ENCODE measurements around the gene FNIP1.

The FNIP1 gene

GRCh38 chr5:131818001-131818724 is 21.3 kb upstream of the FNIP1 start:
- H3K79me1 ChIP-seq (replicated peaks; ENCODE audit: low read length, poor library complexity, severe bottlenecking), result no peaks in the 10 kb centered on the region
- no peaks in the 10 kb centered on the region for H3K27me3 ChIP-seq (ENCODE audit: control insufficient read depth in 1 of 2, insufficient read depth in 1 of 2, low read length in 2 of 2)
- H2BK5ac ChIP-seq (ENCODE audit: low read depth, low read length, poor library complexity, severe bottlenecking), result no peak overlapping the region
- no CpG with 5 or more reads among the region's 2 CpGs for WGBS
- H3K18ac ChIP-seq (ENCODE audit: low read depth in 1 of 2, low read length in 2 of 2), result no peak overlapping the region
- H3K4me3 ChIP-seq (ENCODE audit: insufficient read depth in 1 of 2, low read depth in 1 of 2, low read length in 2 of 2), result no peak overlapping the region
- no peak overlapping the region for H2BK15ac ChIP-seq (ENCODE audit: low read depth, poor library complexity, severe bottlenecking)
- H3K36me3 ChIP-seq (ENCODE audit: control insufficient read depth in 1 of 2, insufficient read depth in 2 of 2, low read depth in 1 of 2, low read length in 2 of 2), result no peaks in the 10 kb centered on the region
- no peak overlapping the region for H3K14ac ChIP-seq (ENCODE audit: low read length in 2 of 2)
- DNase-seq, result no peak
- H3K9me3 ChIP-seq (ENCODE audit: control insufficient read depth, low read length), result peaks cover 11% of the 10 kb centered on the region
- no peak overlapping the region for H3K9ac ChIP-seq (ENCODE audit: low read length)
- H3K23ac ChIP-seq (ENCODE audit: low read length in 2 of 2), result no peak overlapping the region
- H3K27ac ChIP-seq (ENCODE audit: low read length, poor library complexity, severe bottlenecking), result no peak overlapping the region
- H3K4ac ChIP-seq (ENCODE audit: low read depth in 1 of 2, low read length in 2 of 2), result no peak overlapping the region
- no peak overlapping the region for H2BK120ac ChIP-seq (ENCODE audit: low read depth, low read length)
- H4K8ac ChIP-seq (ENCODE audit: low read length), result no peak overlapping the region
- H2AFZ ChIP-seq (ENCODE audit: low read depth, low read length), result no peak overlapping the region
- H3K4me2 ChIP-seq (ENCODE audit: low read length, poor library complexity, severe bottlenecking), result no peak overlapping the region
- no peak overlapping the region for H4K91ac ChIP-seq (ENCODE audit: low read length)
- H2BK12ac ChIP-seq (ENCODE audit: low read length in 2 of 2), result no peak overlapping the region
- H2AK5ac ChIP-seq (ENCODE audit: low read length, severe bottlenecking), result no peak overlapping the region
- no peaks in the 10 kb centered on the region for H3K4me1 ChIP-seq (ENCODE audit: control insufficient read depth, insufficient read depth, low read depth, low read length)

GRCh38 chr5:131814990-131815389 is 18.2 kb upstream of the FNIP1 start:
- H3K4ac ChIP-seq (ENCODE audit: low read depth in 1 of 2, low read length in 2 of 2), result no peak overlapping the region
- no peak overlapping the region for H2BK5ac ChIP-seq (ENCODE audit: low read depth, low read length, poor library complexity, severe bottlenecking)
- no peak overlapping the region for H2BK15ac ChIP-seq (ENCODE audit: low read depth, poor library complexity, severe bottlenecking)
- H4K91ac ChIP-seq (ENCODE audit: low read length), result no peak overlapping the region
- no peaks in the 10 kb centered on the region for H3K27me3 ChIP-seq (ENCODE audit: control insufficient read depth in 1 of 2, insufficient read depth in 1 of 2, low read length in 2 of 2)
- H3K9ac ChIP-seq (ENCODE audit: low read length), result no peak overlapping the region
- H3K23ac ChIP-seq (ENCODE audit: low read length in 2 of 2), result no peak overlapping the region
- H4K8ac ChIP-seq (ENCODE audit: low read length), result no peak overlapping the region
- peaks cover 4% of the 10 kb centered on the region for H3K9me3 ChIP-seq (ENCODE audit: control insufficient read depth, low read length)
- no peak overlapping the region for H3K4me2 ChIP-seq (ENCODE audit: low read length, poor library complexity, severe bottlenecking)
- no peak overlapping the region for H2AK5ac ChIP-seq (ENCODE audit: low read length, severe bottlenecking)
- no peak overlapping the region for H3K18ac ChIP-seq (ENCODE audit: low read depth in 1 of 2, low read length in 2 of 2)
- H2BK120ac ChIP-seq (ENCODE audit: low read depth, low read length), result no peak overlapping the region
- H2AFZ ChIP-seq (ENCODE audit: low read depth, low read length), result no peak overlapping the region
- no peak overlapping the region for H2BK12ac ChIP-seq (ENCODE audit: low read length in 2 of 2)
- no peaks in the 10 kb centered on the region for H3K36me3 ChIP-seq (ENCODE audit: control insufficient read depth in 1 of 2, insufficient read depth in 2 of 2, low read depth in 1 of 2, low read length in 2 of 2)
- no peaks in the 10 kb centered on the region for H3K79me1 ChIP-seq (replicated peaks; ENCODE audit: low read length, poor library complexity, severe bottlenecking)
- H3K4me1 ChIP-seq (ENCODE audit: control insufficient read depth, insufficient read depth, low read depth, low read length), result no peaks in the 10 kb centered on the region
- no peak overlapping the region for H3K14ac ChIP-seq (ENCODE audit: low read length in 2 of 2)
- no peak overlapping the region for H3K4me3 ChIP-seq (ENCODE audit: insufficient read depth in 1 of 2, low read depth in 1 of 2, low read length in 2 of 2)
- H3K27ac ChIP-seq (ENCODE audit: low read length, poor library complexity, severe bottlenecking), result peak overlapping the region; percentile 11
- peak; percentile 75 for DNase-seq
- WGBS, result 38% methylated on average over 2 of the region's 2 CpGs

GRCh38 chr5:131812371-131813160 is 15.7 kb upstream of the FNIP1 start:
- no peak for DNase-seq
- H3K79me1 ChIP-seq (replicated peaks; ENCODE audit: low read length, poor library complexity, severe bottlenecking), result no peaks in the 10 kb centered on the region
- no peaks in the 10 kb centered on the region for H3K4me1 ChIP-seq (ENCODE audit: control insufficient read depth, insufficient read depth, low read depth, low read length)
- no peak overlapping the region for H2AFZ ChIP-seq (ENCODE audit: low read depth, low read length)
- no peak overlapping the region for H3K4me3 ChIP-seq (ENCODE audit: insufficient read depth in 1 of 2, low read depth in 1 of 2, low read length in 2 of 2)
- no peaks in the 10 kb centered on the region for H3K27me3 ChIP-seq (ENCODE audit: control insufficient read depth in 1 of 2, insufficient read depth in 1 of 2, low read length in 2 of 2)
- no peak overlapping the region for H2BK120ac ChIP-seq (ENCODE audit: low read depth, low read length)
- peaks cover 4% of the 10 kb centered on the region for H3K9me3 ChIP-seq (ENCODE audit: control insufficient read depth, low read length)
- H2BK12ac ChIP-seq (ENCODE audit: low read length in 2 of 2), result no peak overlapping the region
- 91% methylated on average over 4 of the region's 4 CpGs for WGBS
- no peak overlapping the region for H3K4me2 ChIP-seq (ENCODE audit: low read length, poor library complexity, severe bottlenecking)
- H3K27ac ChIP-seq (ENCODE audit: low read length, poor library complexity, severe bottlenecking), result no peak overlapping the region
- H3K23ac ChIP-seq (ENCODE audit: low read length in 2 of 2), result no peak overlapping the region
- no peak overlapping the region for H2BK5ac ChIP-seq (ENCODE audit: low read depth, low read length, poor library complexity, severe bottlenecking)
- no peak overlapping the region for H2AK5ac ChIP-seq (ENCODE audit: low read length, severe bottlenecking)
- no peak overlapping the region for H3K9ac ChIP-seq (ENCODE audit: low read length)
- H4K8ac ChIP-seq (ENCODE audit: low read length), result no peak overlapping the region
- no peak overlapping the region for H2BK15ac ChIP-seq (ENCODE audit: low read depth, poor library complexity, severe bottlenecking)
- H3K18ac ChIP-seq (ENCODE audit: low read depth in 1 of 2, low read length in 2 of 2), result no peak overlapping the region
- no peak overlapping the region for H3K14ac ChIP-seq (ENCODE audit: low read length in 2 of 2)
- no peak overlapping the region for H3K4ac ChIP-seq (ENCODE audit: low read depth in 1 of 2, low read length in 2 of 2)
- no peaks in the 10 kb centered on the region for H3K36me3 ChIP-seq (ENCODE audit: control insufficient read depth in 1 of 2, insufficient read depth in 2 of 2, low read depth in 1 of 2, low read length in 2 of 2)
- no peak overlapping the region for H4K91ac ChIP-seq (ENCODE audit: low read length)

- Histone ChIP-seq H3K9ac (ENCODE audit: low read length) (peak overlapping the region; percentile 12), H3K9me3 (ENCODE audit: control insufficient read depth, low read length) (peaks cover 4% of the 10 kb centered on the region), H3K4me1 (ENCODE audit: control insufficient read depth, insufficient read depth, low read depth, low read length) (no peaks in the 10 kb centered on the region), H3K4me2 (ENCODE audit: low read length, poor library complexity, severe bottlenecking) (no peak overlapping the region), H2AFZ (ENCODE audit: low read depth, low read length) (no peak overlapping the region), H2AK5ac (ENCODE audit: low read length, severe bottlenecking) (no peak overlapping the region), H3K23ac (ENCODE audit: low read length in 2 of 2) (no peak overlapping the region), H2BK12ac (ENCODE audit: low read length in 2 of 2) (no peak overlapping the region), H3K4ac (ENCODE audit: low read depth in 1 of 2, low read length in 2 of 2) (no peak overlapping the region), H3K27me3 (ENCODE audit: control insufficient read depth in 1 of 2, insufficient read depth in 1 of 2, low read length in 2 of 2) (no peaks in the 10 kb centered on the region), H3K79me1 (replicated peaks; ENCODE audit: low read length, poor library complexity, severe bottlenecking) (no peaks in the 10 kb centered on the region), H3K14ac (ENCODE audit: low read length in 2 of 2) (no peak overlapping the region), H2BK15ac (ENCODE audit: low read depth, poor library complexity, severe bottlenecking) (no peak overlapping the region), H3K18ac (ENCODE audit: low read depth in 1 of 2, low read length in 2 of 2) (no peak overlapping the region), H2BK5ac (ENCODE audit: low read depth, low read length, poor library complexity, severe bottlenecking) (no peak overlapping the region), H3K27ac (ENCODE audit: low read length, poor library complexity, severe bottlenecking) (no peak overlapping the region), H2BK120ac (ENCODE audit: low read depth, low read length) (no peak overlapping the region), H4K8ac (ENCODE audit: low read length) (no peak overlapping the region), H3K4me3 (ENCODE audit: insufficient read depth in 1 of 2, low read depth in 1 of 2, low read length in 2 of 2) (no peak overlapping the region), H4K91ac (ENCODE audit: low read length) (no peak overlapping the region), H3K36me3 (ENCODE audit: control insufficient read depth in 1 of 2, insufficient read depth in 2 of 2, low read depth in 1 of 2, low read length in 2 of 2) (no peaks in the 10 kb centered on the region)
- whole genome bisulfite sequencing, result 0% methylated on average over 1 of the region's 3 CpGs
- DNase-seq, result peak; percentile 45
Measured at GRCh38 chr5:131810510-131811249, 13.9 kb upstream of the FNIP1 start.

Data from mesenchymal stem cell (in vitro differentiated cells and primary cell).